ENCODE results near the gene SLC6A19. TPM values are rescaled to one million over a fixed set of nuclear protein-coding genes. Genes with fewer than 3 reads are reported as not detected.

The SLC6A19 gene
- polyA plus RNA-seq, 1 of the 3 experiments (the other 2 are of a cell fraction), result not detected

- Histone ChIP-seq H3F3A (replicated peaks; ENCODE audit: insufficient read depth) (no peaks in the 10 kb centered on the region), H3K9me3 (no peaks in the 10 kb centered on the region), H3K79me2 (ENCODE audit: insufficient read depth) (no peaks in the 10 kb centered on the region), H3K27ac (ENCODE audit: low read depth in 2 of 2, low read length in 1 of 2) (no peak overlapping the region), H3K9ac (no peak overlapping the region), H3K4me2 (no peak overlapping the region), H3K36me3 (replicated peaks in 1 of 2; ENCODE audit: control insufficient read depth in 1 of 2, insufficient read depth in 2 of 2, low read length in 1 of 2) (no peaks in the 10 kb centered on the region), H3K4me1 (ENCODE audit: control insufficient read depth in 1 of 2, insufficient read depth in 2 of 2, low read depth in 1 of 2, low read length in 1 of 2) (no peaks in the 10 kb centered on the region), H3K27me3 (ENCODE audit: insufficient read depth) (no peaks in the 10 kb centered on the region; the same call in 1 of the 2 replicates), H4K20me1 (ENCODE audit: insufficient read depth) (no peaks in the 10 kb centered on the region), H2AFZ (ENCODE audit: low read depth) (no peak overlapping the region), H3K4me3 (ENCODE audit: low read depth in 2 of 2, low read length in 1 of 2) (no peak overlapping the region), H3K9me2 (no peaks in the 10 kb centered on the region)
- ChIA-PET CTCF (no interaction called here), POLR2A (no interaction called here)
- DNase-seq, result no peak
- TF ChIP-seq SMC3 (IDR thresholded peaks at IDR 0.05; ENCODE audit: low read depth, low read length) (no peak), MEF2A (IDR thresholded peaks at IDR 0.05; ENCODE audit: borderline replicate concordance, low read depth) (no peak), ELF1 (IDR thresholded peaks at IDR 0.05) (no peak), RCOR1 (IDR thresholded peaks at IDR 0.05; ENCODE audit: low read length) (no peak), MAX (IDR thresholded peaks at IDR 0.05; ENCODE audit: low read depth) (no peak), TAF1 (IDR thresholded peaks at IDR 0.05; ENCODE audit: borderline replicate concordance, low read depth, low read length) (no peak), USF1 (IDR thresholded peaks at IDR 0.05; ENCODE audit: borderline replicate concordance, low read depth) (no peak), JUND (IDR thresholded peaks at IDR 0.05) (no peak), GATA2 (CRISPR knock-in tag; IDR thresholded peaks at IDR 0.05) (no peak)
- WGBS (ENCODE audit: low lambda C conversion rate), result 59% methylated on average over 10 of the region's 16 CpGs
These were observed 73.1 kb downstream of the SLC6A19 start for GRCh38 chr5:1274471-1274870.

Other genes with a start within 250 kb of the SLC6A19 start
- gene NKD2, start 192.8 kb upstream of the SLC6A19 start, polyA plus RNA-seq (2012; rRNA removed), result not detected in 2 replicates
- 2.3 and 2.6 TPM in 2 replicates for gene SLC12A7, start 89.5 kb upstream of the SLC6A19 start, polyA plus RNA-seq (2012; rRNA removed)
- gene SLC6A18, start 23.8 kb downstream of the SLC6A19 start, polyA plus RNA-seq (2012; rRNA removed), result not detected in 2 replicates
- 1.8 and 2.4 TPM in 2 replicates for gene TERT, start 93.5 kb downstream of the SLC6A19 start, polyA plus RNA-seq (2012; rRNA removed)
- 202 TPM in 2 replicates for gene CLPTM1L, start 143.5 kb downstream of the SLC6A19 start, polyA plus RNA-seq (2012; rRNA removed)
- not detected in 2 replicates for gene SLC6A3, start 243.8 kb downstream of the SLC6A19 start, polyA plus RNA-seq (2012; rRNA removed)

All from SK-N-SH (cell line).